ENCODE data around the gene ARHGEF16. TPM values are rescaled to one million over a fixed set of nuclear protein-coding genes. Genes with fewer than 3 reads are reported as not detected.

Gene ARHGEF16
- polyA plus RNA-seq, 6 donors from 2014 or later: not detected

- Mint-ChIP-seq H3K9me3 (no peaks in the 10 kb centered on the region), H3K27ac (peak overlapping the region; percentile 33 to 91 (median 50)), H3K4me3 (peak overlapping the region; percentile 72 to 91 (median 87)), H3K27me3 (no peaks in the 10 kb centered on the region), H3K36me3 (no peaks in the 10 kb centered on the region), H3K4me1 (peaks cover 13 to 47% (median 14%) of the 10 kb centered on the region in 3 donors)
- no peak for ATAC-seq (ENCODE audit: low read depth in 2 of 2)
- no peak for DNase-seq
Observed at GRCh38 chr1:3530086-3530925, 75.8 kb downstream of the ARHGEF16 start.

Other genes with a start within 250 kb of the ARHGEF16 start
- 1 to 10 TPM in 5 of 6 donors, not detected in 1; 3.1 to 8.8 (median 4.3) TPM for gene MEGF6, start 156.8 kb downstream of the ARHGEF16 start, polyA plus RNA-seq (ENCODE audit: low read depth in 6 of 6)
- gene TPRG1L, start 170.3 kb downstream of the ARHGEF16 start, polyA plus RNA-seq (ENCODE audit: low read depth in 6 of 6): 10 to 100 TPM; 23.7 to 38.7 (median 35.7) TPM
- 10 to 100 TPM; 23.4 to 58.3 (median 27.7) TPM for gene WRAP73, start 195.4 kb downstream of the ARHGEF16 start, polyA plus RNA-seq (ENCODE audit: low read depth in 6 of 6)
- not detected for gene TP73, start 197.9 kb downstream of the ARHGEF16 start, polyA plus RNA-seq (ENCODE audit: low read depth in 6 of 6)